Right ventricle myocardium inferior (tissue), 1 donor: ENCODE measurements around the gene SLC25A24. TPM values are rescaled to one million over a fixed set of nuclear protein-coding genes. Genes with fewer than 3 reads are reported as not detected.

Source experiments
- ATAC-seq: fragments of 200-7000 bp; cut with Tn5 transposase; one replicate; pipeline ENCODE4 v1.9.1; 2020; ENCODE audit warnings: mild to moderate bottlenecking, moderate library complexity
- DNase-seq: peaks from one replicate; pipeline ENCODE4 v3.0.0; 2021; ENCODE audit errors: missing footprints
- intact Hi-C: fragments of 100-400 bp; cut with DNase I; formaldehyde crosslinking; loops from one replicate; pipeline ENCODE4 v1.11.0; 2022
- total RNA-seq: library from RNA; stranded (reverse); fragmentation: NEBNext Ultra II Directional; extraction: Animal tissue kit (Norgen Biotek cat#: 25700); gene quantifications from one replicate; pipeline ENCODE4 v1.2.1, GENCODE V29; 2021
- donor health status: DM: no; HTN: yes; CAD: no; lungs with severe emphysema.

The SLC25A24 gene
- total RNA-seq, 1 donor from 2014 or later = 18.5 TPM

DNA sequence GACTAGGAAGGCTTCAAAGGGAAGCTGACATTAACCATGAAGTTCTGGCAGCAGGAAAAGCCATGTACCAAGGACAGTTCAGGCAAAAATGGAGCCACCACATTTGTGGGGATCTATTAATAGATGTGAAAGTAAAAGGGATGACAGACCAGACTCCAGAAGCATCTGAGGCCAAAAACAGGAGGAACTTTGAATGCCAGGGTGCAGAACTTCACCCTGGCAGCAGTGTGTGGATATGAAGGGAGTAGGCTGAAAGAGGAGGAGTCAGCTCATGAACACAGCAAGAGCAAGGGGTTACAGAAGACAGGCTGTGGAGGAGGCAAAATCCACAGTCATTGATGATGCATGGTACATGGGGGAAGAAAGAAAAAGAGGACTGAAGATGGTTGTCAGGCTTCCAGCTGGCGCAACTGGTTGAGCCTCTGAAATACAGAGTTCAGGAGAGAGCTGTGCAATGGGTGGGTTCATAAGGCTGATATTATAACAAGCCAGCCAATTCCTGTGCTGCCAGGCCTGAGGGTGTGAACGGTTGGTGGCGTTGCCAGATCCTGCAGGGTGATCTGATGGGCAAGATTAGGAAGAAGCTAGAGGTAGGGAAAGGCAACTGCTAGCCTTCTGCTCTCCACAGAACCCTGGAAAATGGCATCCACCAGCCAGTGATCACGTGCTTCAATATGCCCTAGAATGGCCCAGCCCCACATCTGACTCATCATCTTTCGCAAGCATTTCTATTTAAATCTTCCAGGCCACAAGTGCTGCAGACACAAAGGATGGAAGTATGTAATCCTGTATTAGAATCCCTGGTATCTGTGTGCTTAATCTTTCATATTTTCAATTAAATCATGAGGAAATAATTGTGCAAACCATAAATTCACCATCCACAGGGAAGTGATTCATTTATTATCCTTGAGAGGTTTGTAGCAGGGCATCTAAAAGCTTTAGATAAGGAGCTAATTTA, 81.9 kb downstream of the SLC25A24 start:
- ATAC-seq = no peak
- intact Hi-C loops = no loop called here
- no peak for DNase-seq

DNA sequence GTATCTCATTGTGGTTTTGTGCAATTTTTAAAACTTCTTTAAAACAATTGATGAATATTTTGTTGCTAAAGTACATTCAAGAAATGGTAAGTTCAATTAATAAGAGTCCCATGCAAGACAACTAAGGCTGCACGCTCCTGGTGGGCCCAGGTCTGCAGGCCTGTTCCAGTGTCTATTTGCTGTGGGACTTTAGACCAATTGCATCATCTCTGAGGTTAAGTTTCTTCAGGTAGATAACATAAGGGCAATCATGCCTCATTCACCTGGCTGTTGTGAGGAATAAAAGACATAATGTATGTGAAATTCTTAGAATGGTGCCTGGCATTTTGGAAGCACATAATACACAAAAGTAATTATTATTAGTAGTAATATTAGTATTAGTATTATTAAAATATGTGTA, 82.9 kb downstream of the SLC25A24 start:
- no peak for ATAC-seq

DNA sequence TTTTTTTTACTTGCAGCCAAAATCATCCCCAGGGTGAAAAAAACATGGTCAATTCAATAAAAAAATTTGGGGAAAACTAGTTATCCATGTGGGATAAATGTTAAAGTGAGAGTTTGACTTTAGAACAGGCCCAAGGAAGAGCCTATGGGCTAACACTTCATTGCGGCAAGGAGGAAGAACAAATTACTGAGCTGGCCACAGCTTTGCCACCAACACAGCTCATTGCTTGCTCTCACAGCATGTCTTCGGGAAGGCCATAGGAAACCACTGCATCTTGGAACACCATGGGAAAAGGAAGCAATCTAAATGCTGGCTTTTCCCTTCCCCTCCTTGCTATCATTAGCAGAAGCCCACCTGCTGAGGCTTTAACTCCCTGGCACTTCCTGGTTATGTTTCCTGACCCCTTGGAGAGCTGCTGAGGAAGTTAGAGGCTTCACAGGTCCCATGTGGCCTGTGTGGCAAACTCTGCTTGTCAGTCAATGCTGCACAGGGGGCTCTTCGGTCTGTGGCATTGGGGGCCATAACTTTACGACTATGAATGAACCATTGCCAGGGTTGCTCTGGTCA, 86.0 kb downstream of the SLC25A24 start:
- intact Hi-C loops = no loop called here
- no peak for ATAC-seq
- DNase-seq = no peak

More for the DNA sequence above, 82.9 kb downstream of the SLC25A24 start:
- intact Hi-C loops = no loop called here
- DNase-seq = no peak

DNA sequence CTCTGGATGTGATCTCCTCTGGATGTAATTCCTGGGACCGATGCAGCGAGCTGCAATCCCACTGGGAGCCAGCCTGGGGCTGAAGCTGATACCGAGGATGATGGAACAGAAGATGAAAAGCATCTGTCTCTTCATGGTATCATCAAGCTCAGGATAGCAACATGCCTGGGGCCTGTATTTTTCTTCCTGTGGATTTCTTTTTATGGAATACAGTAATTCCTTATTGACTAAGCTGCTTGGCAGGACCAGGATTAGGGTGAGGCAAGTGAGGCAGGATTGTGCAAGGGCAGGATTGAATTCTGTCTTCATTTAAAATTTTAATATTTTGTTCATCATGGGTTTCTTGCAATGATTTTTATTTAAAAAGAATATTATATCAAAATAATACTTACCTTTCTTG, 86.6 kb downstream of the SLC25A24 start:
- intact Hi-C loops = no loop called here
- ATAC-seq (peak; percentile 60), DNase-seq (no peak)

DNA sequence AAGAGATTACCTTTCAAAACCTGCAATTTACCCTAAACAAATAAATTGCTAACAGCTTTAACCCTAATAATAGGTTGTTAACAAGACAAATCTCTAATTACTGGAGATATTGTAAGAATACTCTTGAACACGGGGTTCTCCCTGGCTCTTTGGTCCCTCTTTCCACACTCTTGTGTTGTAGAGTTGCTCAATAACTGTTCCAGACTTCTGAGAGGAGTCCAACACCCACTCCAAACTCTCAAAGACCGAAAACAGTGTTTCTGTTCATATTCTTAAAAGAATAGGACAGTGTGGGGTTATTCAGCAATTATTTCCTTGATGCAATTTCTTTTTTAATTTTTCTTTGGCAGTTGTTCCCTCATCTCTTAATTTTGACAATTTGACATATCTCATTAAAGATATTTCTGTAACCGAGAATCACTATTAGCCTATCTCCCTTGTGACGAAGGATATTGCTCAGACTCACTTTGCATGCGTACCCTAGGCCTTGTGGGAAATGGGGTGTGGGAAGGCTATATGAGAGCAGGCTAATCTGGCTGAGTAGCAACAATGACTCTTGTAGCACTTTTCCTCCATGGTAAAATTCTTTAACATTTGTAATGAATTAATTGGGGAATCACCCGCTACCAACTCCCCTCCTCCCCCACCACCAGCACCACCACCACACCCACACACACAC, 90.7 kb downstream of the SLC25A24 start:
- intact Hi-C loops = no loop called here
- no peak for DNase-seq
- peak; percentile 63 for ATAC-seq

DNA sequence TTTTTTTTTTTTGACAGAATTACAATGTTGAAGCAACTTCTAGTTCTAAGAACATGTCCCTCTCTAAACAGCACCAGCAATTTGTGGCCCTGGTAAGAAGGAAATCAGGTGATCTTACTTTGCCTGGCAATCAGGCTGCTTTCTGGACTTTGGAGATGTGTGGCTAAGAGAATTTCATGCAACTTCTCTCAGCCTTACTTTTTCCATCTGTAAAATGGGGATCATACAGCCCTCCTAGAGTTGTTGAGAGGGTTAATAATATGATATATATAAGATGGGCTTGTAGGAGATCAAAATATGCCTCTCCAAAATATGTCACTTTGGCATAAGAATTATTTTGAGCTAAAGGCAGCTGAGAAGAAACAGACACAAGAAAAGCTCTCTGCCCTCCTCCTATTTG, 92.0 kb downstream of the SLC25A24 start:
- intact Hi-C loops = no loop called here
- no peak for DNase-seq
- no peak for ATAC-seq

DNA sequence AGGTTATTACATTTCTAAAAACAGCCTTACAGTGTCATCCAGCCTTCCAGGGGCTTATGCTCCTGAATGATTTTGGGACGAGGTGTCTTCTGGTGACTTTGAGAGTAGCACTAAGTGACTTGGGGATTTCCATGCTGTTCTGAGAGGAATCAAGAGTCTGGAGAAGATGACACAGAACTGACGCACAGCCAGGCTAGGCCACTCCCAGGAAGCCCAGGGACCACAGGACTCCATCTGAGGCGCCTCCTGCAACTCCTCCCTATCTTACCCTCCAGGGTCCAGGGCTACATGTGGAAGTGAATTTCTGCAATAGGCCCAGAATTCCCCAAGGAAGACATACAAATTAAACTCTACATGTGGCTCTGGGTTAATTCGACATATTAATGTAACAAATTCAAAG, 92.5 kb downstream of the SLC25A24 start:
- DNase-seq (no peak), ATAC-seq (peak; percentile 44)
- intact Hi-C loops = no loop called here

DNA sequence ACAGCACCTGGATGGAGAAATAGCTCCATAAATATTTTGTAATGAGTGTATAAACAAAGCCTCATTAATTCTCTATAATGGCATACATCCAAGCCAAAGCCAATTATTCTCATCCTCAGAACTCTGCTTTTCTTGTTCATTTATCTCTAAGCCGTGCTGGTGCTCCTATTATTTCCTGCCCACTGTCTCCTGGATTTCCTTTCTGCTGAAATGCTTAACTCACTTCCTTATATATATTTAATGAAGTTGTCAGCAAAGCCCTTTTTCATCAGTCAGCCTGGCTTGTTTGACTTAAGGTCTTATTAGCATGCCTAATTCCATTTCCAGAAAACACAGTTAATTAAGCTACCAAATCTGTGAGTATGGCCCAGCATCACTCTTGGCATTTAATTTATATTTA, 93.4 kb downstream of the SLC25A24 start:
- intact Hi-C loops = no loop called here
- ATAC-seq (no peak), DNase-seq (no peak)

DNA sequence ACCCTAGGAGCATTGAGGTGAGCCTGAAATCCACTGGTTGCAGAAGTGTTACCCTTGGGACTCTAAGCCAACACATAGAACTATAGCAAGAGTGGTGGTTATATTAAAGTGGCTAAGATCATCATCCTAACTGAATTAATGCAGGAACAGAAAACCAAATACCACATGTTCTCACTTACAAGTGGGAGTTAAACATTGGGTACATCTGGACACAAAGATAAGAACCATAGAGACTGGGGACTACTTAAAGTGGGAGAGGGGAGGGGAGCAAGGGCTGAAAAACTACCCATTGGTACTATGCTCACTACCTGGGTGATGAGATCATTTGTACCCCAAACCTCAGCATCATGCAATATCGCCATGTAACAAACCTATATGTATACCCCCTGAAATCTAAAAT, 100.0 kb downstream of the SLC25A24 start:
- intact Hi-C loops = no loop called here
- DNase-seq (no peak), ATAC-seq (no peak)

DNA sequence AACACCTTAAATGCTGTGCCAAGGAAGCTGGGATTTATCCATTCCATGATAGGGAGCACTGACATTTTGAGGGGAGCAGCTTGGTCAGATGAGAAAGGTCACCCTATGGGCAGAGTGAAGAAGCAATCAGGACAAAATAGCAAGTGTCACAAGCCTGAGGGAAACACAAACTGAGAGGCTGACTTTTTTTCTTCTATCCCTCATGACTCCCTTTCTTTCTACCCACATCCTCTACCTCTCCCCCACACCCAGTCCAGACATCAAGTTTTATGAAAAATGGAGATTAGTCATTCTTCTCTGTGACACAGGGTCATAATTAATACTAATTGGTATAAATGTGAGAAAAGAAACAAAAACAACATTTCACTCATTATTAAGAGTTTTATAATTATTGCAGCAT, 103.1 kb downstream of the SLC25A24 start:
- DNase-seq (no peak), ATAC-seq (no peak)
- intact Hi-C loops = no loop called here

DNA sequence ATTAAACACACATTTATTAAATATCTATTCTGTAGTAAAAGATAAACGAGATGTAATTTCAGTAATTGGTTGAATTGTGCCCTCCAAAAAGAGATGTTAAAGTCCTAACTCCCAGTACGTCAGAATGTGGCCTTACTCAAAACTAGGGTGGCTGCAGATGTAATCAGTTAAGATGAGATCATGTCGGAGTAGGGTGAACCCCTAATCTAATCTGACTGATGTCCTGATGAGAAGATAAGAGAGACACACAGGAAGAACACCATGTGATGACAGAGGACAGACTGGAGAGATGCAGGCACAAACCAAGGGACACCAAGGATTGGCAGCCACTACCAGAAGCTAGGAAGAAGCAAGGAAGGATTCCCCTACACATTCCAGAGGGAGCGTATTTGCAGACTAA, 104.1 kb downstream of the SLC25A24 start:
- ATAC-seq = no peak
- intact Hi-C loops = no loop called here
- DNase-seq = no peak

DNA sequence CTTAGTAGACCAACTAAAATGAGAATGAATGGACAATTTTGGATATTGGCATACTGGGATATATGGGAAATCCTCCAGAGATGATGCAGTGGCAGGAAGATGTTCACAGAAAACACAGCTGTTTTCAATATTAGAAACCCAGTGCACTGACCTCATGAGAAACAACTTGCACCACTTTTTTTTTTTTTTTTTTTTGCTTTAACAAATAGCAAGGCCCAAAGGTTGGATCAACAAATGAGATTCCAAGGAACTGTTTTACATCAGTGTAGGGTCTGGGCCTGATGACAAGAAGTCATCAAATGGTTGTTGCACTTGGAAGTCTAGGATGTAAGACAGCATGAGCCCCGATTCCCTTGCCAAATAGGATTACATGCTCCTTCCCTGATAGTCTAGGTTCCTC, 110.7 kb downstream of the SLC25A24 start:
- intact Hi-C loops = no loop called here
- ATAC-seq (peak; percentile 72), DNase-seq (no peak)

DNA sequence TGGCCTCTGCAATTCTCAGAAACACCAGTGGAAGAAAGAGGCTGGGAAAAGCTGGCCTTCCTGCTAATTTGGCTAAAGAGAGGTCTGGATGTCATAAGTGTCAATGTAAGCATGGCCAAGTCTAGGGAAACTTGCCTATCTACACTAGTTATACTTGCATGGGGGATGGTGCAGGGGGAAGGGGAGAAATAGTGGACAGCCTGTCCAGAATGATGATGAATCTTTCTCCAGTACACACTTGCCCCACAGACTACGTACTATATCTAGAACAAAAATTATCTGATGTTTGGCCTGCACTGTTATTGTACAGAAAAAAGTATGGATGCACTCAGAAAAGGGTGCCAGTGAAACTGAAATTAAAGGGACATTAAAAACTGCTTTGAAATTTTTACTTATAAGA, 114.5 kb downstream of the SLC25A24 start:
- DNase-seq (no peak), ATAC-seq (no peak)
- intact Hi-C loops = no loop called here

DNA sequence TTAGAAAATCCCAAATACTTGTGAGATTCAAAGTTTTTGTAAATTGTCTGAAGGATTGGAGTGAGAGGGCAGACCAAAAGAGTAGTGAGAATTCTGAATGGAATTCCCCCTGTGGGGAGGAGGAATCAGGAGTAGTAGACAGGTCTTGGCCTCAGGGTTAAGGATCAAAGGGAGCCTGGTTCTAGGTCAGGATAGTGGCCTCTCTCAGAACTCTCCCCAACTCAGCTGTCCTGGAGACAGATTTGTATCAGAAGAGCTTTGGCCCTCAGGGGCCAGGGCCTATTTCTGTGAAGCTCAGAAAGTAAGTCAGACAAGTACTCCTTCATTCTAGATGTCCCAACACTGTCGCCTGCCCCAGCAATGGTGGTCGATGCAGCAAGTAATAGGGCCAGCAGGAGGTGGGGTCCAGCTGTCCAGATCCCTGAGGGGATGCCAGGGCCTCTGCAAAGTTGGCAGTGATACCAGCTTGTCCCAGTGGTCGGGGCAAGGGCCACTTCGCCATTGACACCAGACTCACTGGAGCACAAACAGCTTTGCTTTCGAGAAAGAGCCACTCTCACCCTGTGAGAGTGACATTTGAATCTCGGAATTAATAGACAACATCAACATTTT, 115.2 kb downstream of the SLC25A24 start:
- no peak for DNase-seq
- intact Hi-C loops = no loop called here
- ATAC-seq = no peak

Other genes with a start within 250 kb of the SLC25A24 start
- 1.7 TPM for gene VAV3, start 235.2 kb downstream of the SLC25A24 start, total RNA-seq
- not detected for gene NBPF4, start 43.7 kb upstream of the SLC25A24 start, total RNA-seq
- not detected for gene NBPF6, start 250.0 kb upstream of the SLC25A24 start, total RNA-seq